Kasumi-1 (cell line): ENCODE results near the gene CACNA1F.

Source experiments
- DNase-seq, 2 experiments: peaks; one replicate each; lab custom pipeline; 2025; lab: John Stamatoyannopoulos, UW

CACNA1F gene

DNA sequence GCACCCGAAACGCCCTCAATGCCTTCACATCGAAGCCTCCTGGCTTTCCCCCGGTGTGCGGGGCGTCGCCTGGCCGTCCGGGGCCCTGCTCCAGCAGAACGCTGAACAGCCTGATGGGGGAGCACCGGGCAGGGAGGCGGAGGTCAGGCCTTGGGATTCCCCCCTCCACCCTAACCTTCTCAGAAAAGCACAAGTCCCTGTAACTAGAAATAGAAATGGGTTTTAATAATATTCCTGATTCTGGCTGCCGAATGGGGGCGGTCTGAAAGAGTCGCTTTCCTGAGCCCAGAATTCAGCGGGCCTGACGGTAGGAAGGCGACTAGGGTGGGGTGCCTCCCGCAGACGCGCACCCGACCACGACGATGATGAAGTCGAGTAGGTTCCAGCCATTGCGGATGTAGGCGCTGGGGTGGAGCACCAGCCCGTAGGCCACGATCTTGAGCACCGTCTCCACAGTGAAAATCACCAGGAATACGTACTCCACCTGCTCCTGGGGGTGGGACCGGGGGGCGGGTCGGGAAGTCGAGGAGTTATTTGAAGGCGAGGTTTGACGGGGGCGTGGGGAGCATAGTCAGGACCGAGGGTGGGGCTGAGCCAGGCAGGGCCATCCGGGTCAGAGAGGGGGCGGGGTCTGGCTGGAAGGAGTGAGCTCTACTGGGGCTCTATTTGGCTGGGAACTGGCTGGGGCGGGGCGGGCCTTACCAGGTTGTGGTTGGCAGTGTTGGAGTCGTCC lies 2.5 kb downstream of the CACNA1F start:
- no peak for DNase-seq

DNA sequence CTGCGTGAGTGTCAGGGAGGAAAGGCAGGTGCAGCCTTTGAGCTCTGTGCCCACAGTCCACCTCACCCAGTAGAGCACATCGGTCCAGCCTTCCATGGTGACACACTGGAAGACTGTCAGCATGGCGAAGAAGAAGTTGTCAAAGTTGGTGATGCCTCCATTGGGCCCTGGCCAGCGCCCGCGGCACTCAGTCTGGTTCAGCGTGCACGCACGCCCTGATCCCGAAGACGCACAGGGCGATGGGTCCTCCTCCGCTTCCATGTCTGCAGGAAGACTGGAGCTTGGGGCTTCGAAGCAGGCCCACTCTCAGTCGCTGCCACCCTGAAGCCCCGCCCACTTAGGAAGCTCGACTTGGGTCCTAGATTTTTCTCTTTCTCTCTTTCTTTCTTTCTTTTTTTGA lies 5.0 kb downstream of the CACNA1F start:
- no peak for DNase-seq

- no peak for DNase-seq
Measured at GRCh38 chrX:49227726-49228125, 5.4 kb downstream of the CACNA1F start.

GRCh38 chrX:49226946-49227345 lies 6.2 kb downstream of the CACNA1F start:
- DNase-seq = no peak

- DNase-seq = no peak
Measured at GRCh38 chrX:49225858-49226257, 7.3 kb downstream of the CACNA1F start.

DNA sequence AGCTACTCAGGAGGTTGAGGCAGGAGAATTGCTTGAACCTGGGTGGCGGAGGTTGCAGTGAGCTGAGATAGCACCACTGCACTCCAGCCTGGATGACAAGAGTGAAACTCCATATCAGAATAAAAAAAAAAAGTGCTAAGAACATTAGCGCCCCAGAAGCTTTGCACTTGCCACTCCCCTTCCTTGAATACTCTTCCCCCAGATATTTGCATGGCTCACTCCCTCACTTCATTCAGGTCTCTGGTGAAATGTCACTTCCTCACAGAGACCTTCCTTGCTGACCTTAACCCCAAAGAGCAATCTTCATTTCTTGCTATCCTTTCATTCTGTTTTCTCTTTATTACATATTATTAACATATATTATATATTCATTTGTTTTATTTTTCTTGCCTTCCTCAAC lies 11.3 kb downstream of the CACNA1F start:
- DNase-seq = no peak

- DNase-seq = no peak
Measured at GRCh38 chrX:49220100-49220499, 13.0 kb downstream of the CACNA1F start.

DNA sequence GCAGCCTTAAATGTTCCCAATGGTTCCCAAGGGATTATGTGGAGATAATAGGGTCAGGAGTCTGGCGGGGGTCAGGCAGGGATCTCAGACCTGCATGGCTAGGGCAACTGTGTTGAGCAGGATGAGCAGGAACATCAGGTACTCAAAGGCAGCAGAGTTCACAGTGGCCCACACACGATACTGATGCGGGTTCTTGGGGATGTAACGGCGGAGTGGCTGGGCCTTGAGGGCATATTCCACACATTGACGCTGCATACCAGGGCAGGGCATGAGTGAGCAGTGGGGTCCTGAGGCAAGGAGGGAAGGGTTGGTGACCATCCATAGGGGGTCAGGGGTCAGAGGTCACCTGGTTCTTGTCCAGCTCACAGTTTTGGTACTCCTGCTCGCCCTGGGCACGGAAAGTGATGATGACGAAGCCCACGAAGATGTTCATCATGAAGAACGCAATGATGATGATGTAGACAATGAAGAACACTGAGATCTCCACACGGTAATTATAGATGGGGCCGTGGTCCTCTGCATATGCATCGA lies 18.1 kb downstream of the CACNA1F start:
- DNase-seq = no peak

DNA sequence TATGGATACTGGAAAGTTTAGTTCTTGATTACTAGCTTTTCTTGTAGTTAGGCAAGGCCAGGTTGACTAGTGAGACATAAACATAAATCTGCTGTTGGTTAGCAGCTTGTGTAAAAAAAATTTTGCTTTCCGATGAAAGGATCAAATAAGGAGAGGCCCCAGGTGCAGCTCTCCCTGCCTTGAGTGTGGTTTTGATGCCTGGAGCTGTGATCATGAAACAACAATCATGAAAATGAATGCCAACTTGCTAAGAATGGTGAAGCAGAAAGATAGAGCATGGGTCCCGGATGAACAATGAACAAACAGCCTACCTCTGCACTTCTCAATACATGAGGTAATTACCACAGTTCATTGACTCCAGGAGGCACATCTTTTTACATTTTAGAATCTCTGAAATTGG lies 18.7 kb downstream of the CACNA1F start:
- no peak for DNase-seq

GRCh38 chrX:49212861-49213260 lies 20.3 kb downstream of the CACNA1F start:
- no peak for DNase-seq

DNA sequence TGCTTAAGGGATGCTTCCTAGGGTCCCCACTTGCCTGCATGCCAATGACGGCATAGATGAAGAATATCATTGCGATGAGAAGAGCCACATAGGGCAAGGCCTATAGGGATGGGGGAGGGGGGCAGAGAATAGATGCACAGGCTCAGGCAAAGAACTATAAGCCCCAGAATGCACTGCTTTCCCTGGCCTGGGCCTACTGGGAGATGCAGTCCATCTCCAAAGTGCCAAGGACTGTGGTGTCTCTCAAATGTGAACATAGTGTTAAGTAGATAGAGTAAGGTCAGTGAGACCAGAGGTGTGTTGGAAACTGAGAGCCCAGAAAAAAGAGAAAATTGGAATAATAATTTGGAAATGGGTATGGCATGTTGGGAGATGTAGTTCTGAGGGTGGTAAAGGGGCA lies 20.9 kb downstream of the CACNA1F start:
- no peak for DNase-seq

DNA sequence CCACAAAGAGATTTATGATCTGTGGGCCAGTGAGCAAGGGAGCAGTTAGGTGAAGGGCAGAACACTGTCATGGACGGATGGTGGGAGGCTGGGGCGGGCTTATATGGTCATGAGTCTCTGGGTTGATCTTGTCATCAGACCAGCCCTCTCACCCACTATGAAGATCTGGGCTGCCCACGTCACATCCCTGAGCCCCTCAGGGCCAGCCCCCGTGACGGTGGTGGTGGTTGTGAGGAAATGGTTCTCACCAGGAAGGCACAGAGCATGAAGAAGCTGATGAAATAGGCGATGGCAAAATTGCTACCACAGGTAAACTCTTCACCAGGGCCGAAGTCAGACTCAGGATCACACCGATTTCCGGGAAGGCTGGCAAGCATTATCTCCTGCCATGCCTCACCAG lies 22.1 kb downstream of the CACNA1F start:
- DNase-seq = no peak

DNA sequence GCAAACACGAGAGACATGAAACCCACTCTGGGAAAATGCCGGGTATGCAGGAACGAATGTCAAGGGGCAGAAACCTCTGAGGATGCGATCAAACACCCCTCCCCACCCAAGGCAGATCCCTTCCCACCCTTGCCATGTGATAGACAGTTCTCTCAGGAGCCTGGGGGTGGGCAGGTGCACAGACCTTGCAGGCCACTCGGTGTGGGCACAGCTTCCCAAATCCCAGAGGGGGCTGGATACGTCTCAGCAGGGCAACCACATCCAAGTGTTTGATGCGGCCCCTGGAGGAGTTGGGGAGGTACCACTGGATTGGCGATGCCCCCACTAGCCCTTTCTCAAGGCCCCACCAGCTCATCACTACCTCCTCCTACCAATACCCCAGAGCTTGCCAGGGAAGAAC lies 22.7 kb downstream of the CACNA1F start:
- DNase-seq = no peak

- DNase-seq = no peak
Measured at GRCh38 chrX:49209434-49210251, 23.5 kb downstream of the CACNA1F start.

DNA sequence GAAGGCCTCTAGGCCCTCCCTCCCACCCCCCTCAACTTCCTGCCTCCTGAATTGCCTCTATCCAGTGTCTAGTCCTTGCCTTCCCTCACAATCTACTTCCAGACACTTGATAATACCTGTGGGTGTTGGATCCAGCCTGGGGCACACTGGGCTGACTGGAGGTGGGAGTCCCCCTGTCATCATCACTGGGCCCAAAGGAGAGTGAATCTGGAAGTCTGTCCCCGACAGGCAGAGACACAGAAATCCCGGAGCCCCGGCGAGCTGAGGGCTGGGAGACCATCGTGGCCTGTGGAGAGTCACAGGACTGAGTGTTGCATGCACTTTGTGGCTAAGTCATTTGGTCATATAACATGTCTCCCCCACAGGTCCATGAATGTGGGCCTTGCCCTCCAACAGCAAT lies 24.7 kb downstream of the CACNA1F start:
- no peak for DNase-seq

DNA sequence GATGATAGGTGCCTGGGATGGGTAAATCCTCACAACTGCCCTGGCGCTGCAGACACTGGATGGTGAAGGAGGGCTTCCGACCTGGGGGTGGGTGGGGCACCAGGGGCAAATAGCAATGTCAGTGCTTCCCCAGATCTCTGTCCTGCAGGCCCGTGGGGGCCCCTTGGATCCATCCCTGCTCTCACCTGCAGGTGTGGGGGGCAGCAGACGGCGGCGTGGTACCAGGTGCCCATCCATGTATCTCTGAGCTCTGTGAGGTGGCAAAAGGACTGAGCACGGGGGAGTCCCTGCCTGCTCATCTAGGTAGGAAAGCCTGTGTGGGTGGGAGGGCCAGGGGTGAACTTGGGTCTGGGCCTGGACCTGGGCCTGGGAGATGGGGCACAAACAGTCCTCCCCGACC lies 26.6 kb downstream of the CACNA1F start:
- no peak for DNase-seq

- DNase-seq = no peak
Measured at GRCh38 chrX:49205443-49205842, 27.7 kb downstream of the CACNA1F start.

DNA sequence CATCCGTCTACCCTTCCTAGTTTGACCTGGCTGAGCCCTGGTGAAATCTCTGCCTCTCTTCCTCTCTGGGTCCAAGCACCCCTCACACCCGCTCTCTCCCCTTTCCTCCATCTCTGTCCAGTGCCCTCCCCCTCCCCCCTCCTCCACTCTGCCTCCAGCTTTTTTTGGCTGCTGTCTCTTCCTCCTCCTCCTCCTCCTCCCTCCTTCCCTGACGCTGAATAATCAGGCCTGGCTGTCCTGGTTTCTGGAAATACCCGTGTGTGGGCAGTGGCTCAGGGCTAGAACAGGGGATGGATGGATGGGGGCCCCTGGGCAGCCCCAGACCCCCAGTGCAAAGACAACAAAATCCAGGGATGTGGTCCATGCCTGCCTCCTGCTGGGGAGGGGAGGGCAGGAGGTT lies 28.4 kb downstream of the CACNA1F start:
- DNase-seq = no peak

GRCh38 chrX:49204017-49204416 lies 29.1 kb downstream of the CACNA1F start:
- no peak for DNase-seq

DNA sequence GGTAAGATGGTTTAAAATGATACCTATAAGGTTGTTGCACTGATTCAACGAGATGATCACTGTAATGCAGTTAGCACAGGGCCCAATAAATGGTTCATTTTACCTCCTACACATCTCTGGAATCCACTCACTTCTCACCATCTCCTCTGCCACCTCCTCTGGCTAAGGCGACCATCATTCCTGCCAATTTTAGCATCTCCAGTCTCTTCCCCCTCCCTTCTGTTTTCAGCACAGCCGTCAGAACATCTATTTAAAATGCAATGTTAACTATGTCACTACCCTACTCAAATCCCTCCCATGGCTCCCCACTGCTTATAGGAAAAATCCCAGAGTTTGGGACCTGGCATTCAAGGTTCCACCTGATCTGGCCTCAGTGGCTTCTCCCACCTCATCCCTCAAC lies 29.6 kb downstream of the CACNA1F start:
- no peak for DNase-seq

GRCh38 chrX:49202022-49202421 lies 31.1 kb downstream of the CACNA1F start:
- DNase-seq = no peak

GRCh38 chrX:49199906-49200771 lies 33.0 kb downstream of the CACNA1F start, which contains the start of gene SYP:
SYP (minus strand) TSS chrX:49200193; CDS start chrX:49200186, 7 bp downstream.
- DNase-seq = peak; percentile 58 to 72
